Mesenchymal stem cell (in vitro differentiated cells and primary cell): ENCODE data around the gene ZFP36L1.

Experiments used
- DNase-seq: peaks from one replicate; pipeline ENCODE4 v3.0.0-alpha.2; 2013
- H2AFZ ChIP-seq: one replicate; pipeline ENCODE4 v1.6.1; 2013; ENCODE audit warnings: low read depth, mild to moderate bottlenecking, control low read depth, inconsistent platforms, low read length, moderate library complexity
- H2AK5ac ChIP-seq: 2 replicates; pipeline ENCODE4 v1.6.1; 2013; ENCODE audit warnings: low read length, moderate library complexity, mild to moderate bottlenecking, inconsistent platforms; ENCODE audit not compliant: severe bottlenecking
- H2BK120ac ChIP-seq: one replicate; pipeline ENCODE4 v1.6.1; 2013; ENCODE audit warnings: low read depth, mild to moderate bottlenecking, inconsistent platforms, low read length, moderate library complexity
- H2BK12ac ChIP-seq, 2 experiments: one replicate each; pipeline ENCODE4 v1.6.1; 2013; ENCODE audit warnings: inconsistent platforms in 2 of 2, low read length in 2 of 2, mild to moderate bottlenecking in 2 of 2, moderate library complexity in 2 of 2, control low read depth in 1 of 2
- H2BK15ac ChIP-seq: one replicate; pipeline ENCODE4 v1.6.1; 2013; ENCODE audit warnings: mild to moderate bottlenecking, low read depth, inconsistent platforms; ENCODE audit not compliant: poor library complexity, severe bottlenecking
- H2BK5ac ChIP-seq: 2 replicates; pipeline ENCODE4 v1.6.1; 2013; ENCODE audit warnings: low read depth, mild to moderate bottlenecking, low read length, control low read depth, inconsistent platforms; ENCODE audit not compliant: poor library complexity, severe bottlenecking
- H3K14ac ChIP-seq, 2 experiments: one replicate each; pipeline ENCODE4 v1.6.1; 2013; ENCODE audit warnings: inconsistent platforms in 2 of 2, low read length in 2 of 2, control low read depth in 1 of 2, mild to moderate bottlenecking in 1 of 2, moderate library complexity in 1 of 2
- H3K18ac ChIP-seq, 2 experiments: one replicate each; pipeline ENCODE4 v1.6.1; 2013; ENCODE audit warnings: inconsistent platforms in 2 of 2, low read length in 2 of 2, control low read depth in 1 of 2, low read depth in 1 of 2, mild to moderate bottlenecking in 1 of 2
- H3K23ac ChIP-seq, 2 experiments: one replicate each; pipeline ENCODE4 v1.6.1; 2013; ENCODE audit warnings: inconsistent platforms in 2 of 2, low read length in 2 of 2, mild to moderate bottlenecking in 2 of 2, moderate library complexity in 2 of 2, control low read depth in 1 of 2
- H3K27ac ChIP-seq: 2 replicates; pipeline ENCODE4 v1.5.1; 2013; ENCODE audit warnings: mild to moderate bottlenecking, moderate library complexity, low read length, control low read depth, inconsistent platforms; ENCODE audit not compliant: poor library complexity, severe bottlenecking
- H3K27me3 ChIP-seq, 2 experiments: 2 replicates each; pipeline versions ENCODE4 v1.6.1 to v1.7.0; 2013; ENCODE audit warnings: low read length in 2 of 2, mild to moderate bottlenecking in 2 of 2, moderate library complexity in 2 of 2, control low read depth in 1 of 2, inconsistent platforms in 1 of 2; ENCODE audit not compliant: control insufficient read depth in 1 of 2, insufficient read depth in 1 of 2
- H3K36me3 ChIP-seq, 2 experiments: 2 replicates each; pipeline versions ENCODE4 v1.6.1 to v1.7.0; 2013; ENCODE audit warnings: low read length in 2 of 2, control low read depth in 1 of 2, inconsistent platforms in 1 of 2, low read depth in 1 of 2, mild to moderate bottlenecking in 1 of 2; ENCODE audit not compliant: insufficient read depth in 2 of 2, control insufficient read depth in 1 of 2
- H3K4ac ChIP-seq, 2 experiments: one replicate each; pipeline ENCODE4 v1.6.1; 2013; ENCODE audit warnings: inconsistent platforms in 2 of 2, low read length in 2 of 2, mild to moderate bottlenecking in 2 of 2, moderate library complexity in 2 of 2, control low read depth in 1 of 2, low read depth in 1 of 2
- H3K4me1 ChIP-seq: 2 replicates; pipeline ENCODE4 v1.6.1; 2013; ENCODE audit warnings: low read depth, low read length, control low read depth; ENCODE audit not compliant: control insufficient read depth, insufficient read depth
- H3K4me2 ChIP-seq: 2 replicates; pipeline ENCODE4 v1.6.1; 2013; ENCODE audit warnings: low read length, mild to moderate bottlenecking, inconsistent platforms; ENCODE audit not compliant: poor library complexity, severe bottlenecking
- H3K4me3 ChIP-seq, 2 experiments: 2 replicates each; pipeline versions ENCODE4 v1.5.1 to v1.7.0; 2013; ENCODE audit warnings: low read length in 2 of 2, mild to moderate bottlenecking in 2 of 2, control low read depth in 1 of 2, low read depth in 1 of 2; ENCODE audit not compliant: insufficient read depth in 1 of 2
- H3K79me1 ChIP-seq: replicated peaks from 2 replicates; pipeline ENCODE4 v1.6.1; 2013; ENCODE audit warnings: mild to moderate bottlenecking, control low read depth, low read length, inconsistent platforms; ENCODE audit not compliant: poor library complexity, severe bottlenecking
- H3K9ac ChIP-seq: 2 replicates; pipeline ENCODE4 v1.7.0; 2013; ENCODE audit warnings: mild to moderate bottlenecking, low read length, moderate library complexity
- H3K9me3 ChIP-seq: 2 replicates; pipeline ENCODE4 v1.7.0; 2013; ENCODE audit warnings: mild to moderate bottlenecking, low read length; ENCODE audit not compliant: control insufficient read depth
- H4K8ac ChIP-seq: one replicate; pipeline ENCODE4 v1.6.1; 2013; ENCODE audit warnings: inconsistent platforms, mild to moderate bottlenecking, low read length, moderate library complexity
- H4K91ac ChIP-seq: one replicate; pipeline ENCODE4 v1.6.1; 2013; ENCODE audit warnings: mild to moderate bottlenecking, low read length, inconsistent platforms
- WGBS: methylation state at CpG from one replicate; pipeline ENCODE4 v1.1.7; 2013; ENCODE audit warnings: mixed read lengths; 5-methylcytosine and 5-hydroxymethylcytosine counted together

The ZFP36L1 gene

GRCh38 chr14:68798621-68799020 lies 5.8 kb upstream of the ZFP36L1 start:
- Histone ChIP-seq H2BK12ac (no peak overlapping the region), H2BK15ac (no peak overlapping the region), H3K4me2 (no peak overlapping the region), H3K79me1 (peaks cover 4% of the 10 kb centered on the region), H2BK5ac (no peak overlapping the region), H3K27ac (no peak overlapping the region), H3K4me3 (no peak overlapping the region), H3K27me3 (no peaks in the 10 kb centered on the region), H3K9ac (no peak overlapping the region), H3K18ac (no peak overlapping the region), H3K4me1 (peaks cover 10% of the 10 kb centered on the region), H4K8ac (no peak overlapping the region), H2AK5ac (no peak overlapping the region), H3K14ac (no peak overlapping the region), H3K9me3 (peaks cover 17% of the 10 kb centered on the region), H4K91ac (no peak overlapping the region), H2AFZ (no peak overlapping the region), H3K36me3 (no peaks in the 10 kb centered on the region), H2BK120ac (no peak overlapping the region), H3K4ac (no peak overlapping the region), H3K23ac (no peak overlapping the region)
- no peak for DNase-seq

GRCh38 chr14:68797121-68797670 lies 4.3 kb upstream of the ZFP36L1 start:
- Histone ChIP-seq H2BK15ac (peak overlapping the region; percentile 26), H3K4me2 (no peak overlapping the region), H3K9me3 (peaks cover 15% of the 10 kb centered on the region), H3K79me1 (peaks cover 4% of the 10 kb centered on the region), H2BK5ac (no peak overlapping the region), H2BK120ac (peak overlapping the region; percentile 12), H4K91ac (no peak overlapping the region), H3K27ac (no peak overlapping the region), H2AFZ (peak overlapping the region; percentile 11), H3K9ac (peak overlapping the region; percentile 100), H2AK5ac (peak overlapping the region; percentile 94), H3K18ac (peak overlapping the region; percentile 68 to 98), H3K27me3 (no peaks in the 10 kb centered on the region), H3K4me3 (no peak overlapping the region), H4K8ac (peak overlapping the region; percentile 45), H3K36me3 (no peaks in the 10 kb centered on the region), H2BK12ac (peak overlapping the region; percentile 38 to 94), H3K14ac (peak overlapping the region in 1 of 2 experiments; percentile 60), H3K4me1 (peaks cover 10% of the 10 kb centered on the region), H3K4ac (peak overlapping the region; percentile 61 to 94), H3K23ac (peak overlapping the region in 1 of 2 experiments; percentile 80)
- DNase-seq = no peak
- WGBS = 42% methylated on average over 7 of the region's 7 CpGs

- Histone ChIP-seq H2AFZ (no peak overlapping the region), H3K4ac (peak overlapping the region; percentile 95 to 99), H3K27ac (peak overlapping the region; percentile 93), H3K14ac (peak overlapping the region in 1 of 2 experiments; percentile 45), H3K36me3 (peaks cover 1 to 4% of the 10 kb centered on the region in 2 experiments), H3K18ac (peak overlapping the region; percentile 88 to 98), H4K91ac (peak overlapping the region; percentile 91), H3K27me3 (no peaks in the 10 kb centered on the region), H3K4me3 (peak overlapping the region; percentile 75 to 88), H3K23ac (no peak overlapping the region), H3K79me1 (peaks cover 4% of the 10 kb centered on the region), H2BK12ac (peak overlapping the region; percentile 71 to 98), H3K9me3 (peaks cover 9% of the 10 kb centered on the region), H2BK15ac (peak overlapping the region; percentile 83), H3K9ac (peak overlapping the region; percentile 100), H3K4me1 (peaks cover 10% of the 10 kb centered on the region), H2AK5ac (peak overlapping the region; percentile 94), H2BK120ac (peak overlapping the region; percentile 81), H4K8ac (peak overlapping the region; percentile 87), H2BK5ac (peak overlapping the region; percentile 33), H3K4me2 (peak overlapping the region; percentile 86)
- WGBS = 44% methylated on average over 5 of the region's 5 CpGs
- DNase-seq = peak; percentile 71
These were observed 3.7 kb upstream of the ZFP36L1 start for GRCh38 chr14:68796418-68797101.

- H3K9me3 ChIP-seq = peaks cover 1% of the 10 kb centered on the region
- peak overlapping the region; percentile 88 to 98 for H3K18ac ChIP-seq
- peak overlapping the region; percentile 94 for H4K8ac ChIP-seq
- peak overlapping the region in 1 of 2 experiments; percentile 48 for H3K23ac ChIP-seq
- peak overlapping the region; percentile 100 for H2BK5ac ChIP-seq
- peak overlapping the region; percentile 86 for H3K4me2 ChIP-seq
- DNase-seq = peak; percentile 92
- WGBS = 2% methylated on average over 70 of the region's 70 CpGs
- H3K36me3 ChIP-seq = peaks cover 8 to 12% of the 10 kb centered on the region in 2 experiments
- H2AK5ac ChIP-seq = peak overlapping the region; percentile 85
- H2AFZ ChIP-seq = no peak overlapping the region
- peak overlapping the region; percentile 75 to 88 for H3K4me3 ChIP-seq
- peak overlapping the region; percentile 100 for H3K9ac ChIP-seq
- H2BK120ac ChIP-seq = peak overlapping the region; percentile 81
- H3K4ac ChIP-seq = peak overlapping the region; percentile 95 to 99
- H3K27ac ChIP-seq = peak overlapping the region; percentile 97
- H2BK15ac ChIP-seq = peak overlapping the region; percentile 83
- no peaks in the 10 kb centered on the region for H3K27me3 ChIP-seq
- peak overlapping the region; percentile 71 to 98 for H2BK12ac ChIP-seq
- peaks cover 4% of the 10 kb centered on the region for H3K79me1 ChIP-seq
- peak overlapping the region; percentile 99 for H4K91ac ChIP-seq
- peaks cover 10% of the 10 kb centered on the region for H3K4me1 ChIP-seq
- H3K14ac ChIP-seq = peak overlapping the region; percentile 92 to 98
These were observed 2.9 kb upstream of the ZFP36L1 start for GRCh38 chr14:68795597-68796417.
